PC-3 (cell line): ENCODE results near the gene SHE. TPM values are rescaled to one million over a fixed set of nuclear protein-coding genes. Genes with fewer than 3 reads are reported as not detected.

Experiments
- ATAC-seq: fragments of 200-7000 bp; cut with Tn5 transposase; 2 replicates; pipeline ENCODE4 v1.9.1; 2020; ENCODE audit warnings: mild to moderate bottlenecking, moderate library complexity
- BruUV-seq: library from RNA; stranded (reverse); fragments of 400-500 nt; replicated peaks from 2 replicates; lab custom pipeline; 2021; lab: Mats Ljungman, UMichigan
- CTCF ChIA-PET: fragments of 300-600 bp; sonication (Branson Sonifier 250); formaldehyde crosslinking; loops from one replicate; lab custom pipeline; 2022; ENCODE audit warnings: antibody characterized with exemption; lab: Charles Lee
- POLR2A ChIA-PET: fragments of 300-600 bp; sonication (Branson Sonifier 250); formaldehyde crosslinking; loops from one replicate; lab custom pipeline; 2022; ENCODE audit warnings: antibody characterized with exemption; ENCODE audit not compliant: unreplicated experiment; lab: Charles Lee
- DNase-seq: peaks from one replicate; pipeline ENCODE4 v3.0.0-alpha.2; 2015
- H2AFZ ChIP-seq: fragments of 300-600 bp; sonication (generic); 2 replicates; pipeline ENCODE4 v1.6.0; 2016; ENCODE audit warnings: antibody characterized with exemption, low read length
- H3F3A ChIP-seq: fragments of 300-600 bp; sonication (generic); one replicate; pipeline ENCODE4 v1.6.0; 2017; ENCODE audit warnings: antibody characterized with exemption, low read length, control low read depth, mild to moderate bottlenecking; ENCODE audit not compliant: unreplicated experiment
- H3K27ac ChIP-seq: fragments of 300-600 bp; sonication (generic); 2 replicates; pipeline ENCODE4 v1.5.1; 2016; ENCODE audit warnings: mild to moderate bottlenecking, low read length
- H3K27me3 ChIP-seq: fragments of 300-600 bp; sonication (generic); 2 replicates; pipeline ENCODE4 v1.6.1; 2016; ENCODE audit warnings: low read length, mixed read lengths
- H3K36me3 ChIP-seq: fragments of 300-600 bp; sonication (generic); 2 replicates; pipeline ENCODE4 v1.6.1; 2016; ENCODE audit warnings: low read depth, mixed run types, low read length, mixed read lengths
- H3K4me1 ChIP-seq: fragments of 300-600 bp; sonication (generic); 2 replicates; pipeline ENCODE4 v1.5.1; 2016; ENCODE audit warnings: low read length; ENCODE audit not compliant: insufficient read depth
- H3K4me2 ChIP-seq: fragments of 300-600 bp; sonication (generic); 2 replicates; pipeline ENCODE4 v1.6.0; 2016; ENCODE audit warnings: low read length
- H3K4me3 ChIP-seq: fragments of 300-600 bp; sonication (generic); 2 replicates; pipeline ENCODE4 v1.5.1; 2016; ENCODE audit warnings: mild to moderate bottlenecking, low read length, mixed read lengths
- H3K79me2 ChIP-seq: fragments of 300-600 bp; sonication (generic); 2 replicates; pipeline ENCODE4 v1.6.1; 2017; ENCODE audit warnings: low read length, mixed read lengths
- H3K9ac ChIP-seq: fragments of 300-600 bp; sonication (generic); 2 replicates; pipeline ENCODE4 v1.6.0; 2016; ENCODE audit warnings: mild to moderate bottlenecking, low read length
- H3K9me2 ChIP-seq: fragments of 300-600 bp; sonication (generic); replicated peaks from 2 replicates; pipeline ENCODE4 v1.6.1; 2016; ENCODE audit warnings: mixed run types, low read length, mixed read lengths
- H3K9me3 ChIP-seq: fragments of 300-600 bp; sonication (generic); 2 replicates; pipeline ENCODE4 v1.6.1; 2016; ENCODE audit warnings: low read length, mixed read lengths
- H4K20me1 ChIP-seq: fragments of 300-600 bp; sonication (generic); 2 replicates; pipeline ENCODE4 v1.6.1; 2016; ENCODE audit warnings: low read length, mixed read lengths
- EZH2 ChIP-seq: fragments of 300-600 bp; sonication (generic); IDR thresholded peaks from one replicate; pipeline ENCODE4 v1.6.1; 2017; ENCODE audit warnings: antibody characterized with exemption, mild to moderate bottlenecking, low read length; ENCODE audit not compliant: unreplicated experiment
- EZH2phosphoT487 ChIP-seq: fragments of 300-600 bp; sonication (generic); IDR thresholded peaks from 2 replicates; pipeline ENCODE4 v1.6.1; 2018; ENCODE audit warnings: mild to moderate bottlenecking, antibody characterized with exemption, low read length, borderline replicate concordance
- intact Hi-C: fragments of 100-400 bp; cut with micrococcal nuclease; formaldehyde crosslinking; loops from 2 replicates; pipeline ENCODE4 v1.9.0; 2023
- total RNA-seq: library from RNA; depleted of rRNA; stranded (reverse); fragments of >200 nt; gene quantifications from 2 replicates; pipeline ENCODE4 v1.2.3, GENCODE V29; 2014
- TF ChIP-seq, protein P1 (sequence below): fragments of 300-600 bp; sonication (generic); conservative IDR thresholded peaks from 2 replicates; pipeline ENCODE4 v1.5.1; 2017; ENCODE audit warnings: antibody characterized with exemption, low read depth, mild to moderate bottlenecking, low read length

Gene SHE
- total RNA-seq, 1 experiment from 2014 or later: not detected

- Histone ChIP-seq H4K20me1 (no peaks in the 10 kb centered on the region), H3K4me2 (no peak overlapping the region), H3K9ac (no peak overlapping the region), H3K4me3 (no peak overlapping the region), H3K9me3 (no peaks in the 10 kb centered on the region), H3K27ac (no peak overlapping the region), H3K4me1 (peaks cover 4% of the 10 kb centered on the region), H3K9me2 (no peaks in the 10 kb centered on the region), H3F3A (no peaks in the 10 kb centered on the region), H3K36me3 (no peaks in the 10 kb centered on the region), H2AFZ (no peak overlapping the region), H3K79me2 (no peaks in the 10 kb centered on the region), H3K27me3 (no peaks in the 10 kb centered on the region)
- intact Hi-C loops: no loop called here
- TF ChIP-seq EZH2phosphoT487 (no peak), EZH2 (no peak)
- TF ChIP-seq, protein P1, sequence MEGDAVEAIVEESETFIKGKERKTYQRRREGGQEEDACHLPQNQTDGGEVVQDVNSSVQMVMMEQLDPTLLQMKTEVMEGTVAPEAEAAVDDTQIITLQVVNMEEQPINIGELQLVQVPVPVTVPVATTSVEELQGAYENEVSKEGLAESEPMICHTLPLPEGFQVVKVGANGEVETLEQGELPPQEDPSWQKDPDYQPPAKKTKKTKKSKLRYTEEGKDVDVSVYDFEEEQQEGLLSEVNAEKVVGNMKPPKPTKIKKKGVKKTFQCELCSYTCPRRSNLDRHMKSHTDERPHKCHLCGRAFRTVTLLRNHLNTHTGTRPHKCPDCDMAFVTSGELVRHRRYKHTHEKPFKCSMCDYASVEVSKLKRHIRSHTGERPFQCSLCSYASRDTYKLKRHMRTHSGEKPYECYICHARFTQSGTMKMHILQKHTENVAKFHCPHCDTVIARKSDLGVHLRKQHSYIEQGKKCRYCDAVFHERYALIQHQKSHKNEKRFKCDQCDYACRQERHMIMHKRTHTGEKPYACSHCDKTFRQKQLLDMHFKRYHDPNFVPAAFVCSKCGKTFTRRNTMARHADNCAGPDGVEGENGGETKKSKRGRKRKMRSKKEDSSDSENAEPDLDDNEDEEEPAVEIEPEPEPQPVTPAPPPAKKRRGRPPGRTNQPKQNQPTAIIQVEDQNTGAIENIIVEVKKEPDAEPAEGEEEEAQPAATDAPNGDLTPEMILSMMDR: no peak
- DNase-seq (no peak), ATAC-seq (no peak)
- no TSS peak for BruUV-seq
- ChIA-PET POLR2A (no interaction called here), CTCF (no interaction called here)
Measured at GRCh38 chr1:154471304-154471703, 30.9 kb downstream of the SHE start.

DNA sequence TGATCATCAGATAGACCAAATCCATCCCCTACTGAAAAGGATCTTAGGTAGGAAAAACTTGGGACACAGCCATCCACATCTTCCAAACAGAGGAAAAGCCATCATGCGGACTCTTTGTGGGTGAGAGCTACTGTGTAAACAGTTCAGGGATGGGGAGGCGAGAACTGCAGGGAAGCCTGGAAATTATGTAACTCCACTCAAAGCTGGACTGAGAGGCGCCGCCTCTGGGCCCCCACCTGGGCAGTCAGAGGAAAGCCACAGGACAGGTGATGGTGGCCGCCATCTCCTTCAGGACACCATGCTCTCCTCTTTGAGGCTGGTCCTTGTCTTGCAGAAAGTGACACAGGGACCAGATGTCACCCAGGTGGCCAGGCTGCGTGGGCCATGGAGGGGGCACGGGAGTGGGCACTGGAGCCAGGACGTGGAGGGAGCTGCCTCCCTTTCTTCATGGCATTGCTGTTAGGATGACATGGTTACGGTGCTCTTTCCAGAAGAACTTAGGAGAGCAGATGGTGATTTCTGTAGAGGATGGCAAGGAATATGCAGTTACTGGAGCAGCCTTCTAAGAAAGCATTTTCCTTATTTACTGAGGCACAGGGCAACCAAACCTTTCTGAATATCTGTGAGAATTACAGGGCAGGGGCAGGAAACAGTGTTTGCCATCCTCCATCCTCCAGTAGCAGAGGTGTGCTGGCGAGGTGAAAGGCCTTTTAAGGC lies 32.2 kb downstream of the SHE start:
- intact Hi-C loops: no loop called here
- Histone ChIP-seq H3F3A (no peaks in the 10 kb centered on the region), H4K20me1 (no peaks in the 10 kb centered on the region), H3K4me3 (no peak overlapping the region), H2AFZ (no peak overlapping the region), H3K4me2 (no peak overlapping the region), H3K79me2 (no peaks in the 10 kb centered on the region), H3K27me3 (no peaks in the 10 kb centered on the region), H3K4me1 (no peaks in the 10 kb centered on the region; the same call in 1 of the 2 replicates), H3K9me3 (no peaks in the 10 kb centered on the region), H3K9me2 (no peaks in the 10 kb centered on the region), H3K9ac (no peak overlapping the region), H3K36me3 (no peaks in the 10 kb centered on the region), H3K27ac (no peak overlapping the region)
- ATAC-seq: no peak
- ChIA-PET POLR2A (no interaction called here), CTCF (no interaction called here)
- BruUV-seq: no TSS peak
- TF ChIP-seq EZH2 (no peak), EZH2phosphoT487 (no peak)
- TF ChIP-seq, protein P1: no peak
- no peak for DNase-seq

DNA sequence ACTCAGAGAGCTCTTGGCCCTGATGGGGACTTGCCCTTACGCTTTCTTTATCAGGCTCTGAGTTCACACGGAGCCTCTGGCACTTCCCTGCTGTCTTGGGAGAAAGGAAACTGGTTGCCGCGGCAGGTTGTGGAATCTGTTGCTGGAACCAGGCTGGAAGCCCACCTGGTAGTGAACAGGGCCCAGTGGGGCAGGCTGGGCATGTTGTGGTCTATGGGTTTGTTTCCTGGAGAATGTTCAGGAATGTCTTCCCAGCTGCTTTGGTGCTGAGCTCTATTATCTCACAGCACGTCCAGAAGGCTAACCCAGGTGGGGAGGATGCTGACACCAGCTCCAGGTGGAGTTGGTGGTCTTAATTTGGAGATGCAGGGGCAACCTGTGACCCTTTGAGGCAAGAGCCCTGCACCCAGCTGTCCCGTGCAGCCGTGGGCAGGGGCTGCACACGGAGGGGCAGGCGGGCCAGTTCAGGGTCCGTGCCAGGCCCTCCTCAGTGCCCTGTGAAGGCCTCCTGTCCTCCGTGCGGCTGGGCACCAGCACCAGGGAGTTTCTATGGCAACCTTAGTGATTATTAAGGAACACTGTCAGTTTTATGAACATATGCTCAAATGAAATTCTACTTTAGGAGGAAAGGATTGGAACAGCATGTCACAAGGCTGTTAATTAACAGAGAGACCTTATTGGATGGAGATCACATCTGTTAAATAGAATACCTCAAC lies 33.5 kb downstream of the SHE start:
- no peak for ATAC-seq
- Histone ChIP-seq H3F3A (no peaks in the 10 kb centered on the region), H4K20me1 (no peaks in the 10 kb centered on the region), H3K9me2 (no peaks in the 10 kb centered on the region), H3K4me2 (no peak overlapping the region), H3K36me3 (no peaks in the 10 kb centered on the region), H3K27me3 (no peaks in the 10 kb centered on the region), H3K4me1 (peaks cover under 1% of the 10 kb centered on the region), H3K27ac (no peak overlapping the region), H3K9me3 (no peaks in the 10 kb centered on the region), H3K9ac (no peak overlapping the region), H3K4me3 (no peak overlapping the region), H3K79me2 (no peaks in the 10 kb centered on the region), H2AFZ (no peak overlapping the region)
- no TSS peak for BruUV-seq
- DNase-seq: no peak
- ChIA-PET CTCF (no interaction called here), POLR2A (interaction anchor here (0.6 kb wide), 2 partner anchors 50 to 585 kb away, joined by 4 read pairs; no protein-coding TSS in a partner anchor)
- intact Hi-C loops: no loop called here
- TF ChIP-seq EZH2phosphoT487 (no peak), EZH2 (no peak)
- TF ChIP-seq, protein P1: no peak
